ENCODE data around the gene R3HCC1L. TPM values are rescaled to one million over a fixed set of nuclear protein-coding genes. Genes with fewer than 3 reads are reported as not detected.
"Not testable (repeated sequence)": the region's sequence is repeated elsewhere in the genome, so short reads cannot be mapped to it uniquely, and the experiment has no call there.

The R3HCC1L gene
- total RNA-seq, 4 donors from 2014 or later = 15.9 to 20.3 (median 18.6) TPM

DNA sequence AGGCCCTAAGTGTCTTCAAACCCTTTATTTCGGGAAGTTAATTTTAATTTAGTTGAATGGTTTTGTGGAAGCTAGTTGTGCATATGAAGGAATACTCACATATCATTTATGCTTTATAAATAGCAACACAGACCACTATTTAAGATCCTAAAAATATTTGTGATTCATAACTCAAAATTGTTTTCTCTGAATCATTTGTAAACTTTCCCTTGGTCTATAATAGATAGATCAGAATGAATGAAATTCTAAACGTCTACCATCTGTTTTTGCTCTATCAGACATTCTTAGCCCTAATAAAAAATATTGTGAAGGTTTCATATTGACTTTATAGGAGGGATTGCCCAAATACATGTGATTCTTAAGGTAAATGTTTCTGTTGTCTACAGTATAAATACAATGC lies 90.1 kb downstream of the R3HCC1L start:
- intact Hi-C loops (cut with DNase I) = no loop called here
- H3K36me3 ChIP-seq = no peaks in the 10 kb centered on the region
- no peak for DNase-seq
- 85 to 91% methylated on average over 2 of the region's 2 CpGs for WGBS, 2 donors
- no peak for TF ChIP-seq POLR2A (IDR thresholded peaks at IDR 0.05)
- TF ChIP-seq, protein P1, sequence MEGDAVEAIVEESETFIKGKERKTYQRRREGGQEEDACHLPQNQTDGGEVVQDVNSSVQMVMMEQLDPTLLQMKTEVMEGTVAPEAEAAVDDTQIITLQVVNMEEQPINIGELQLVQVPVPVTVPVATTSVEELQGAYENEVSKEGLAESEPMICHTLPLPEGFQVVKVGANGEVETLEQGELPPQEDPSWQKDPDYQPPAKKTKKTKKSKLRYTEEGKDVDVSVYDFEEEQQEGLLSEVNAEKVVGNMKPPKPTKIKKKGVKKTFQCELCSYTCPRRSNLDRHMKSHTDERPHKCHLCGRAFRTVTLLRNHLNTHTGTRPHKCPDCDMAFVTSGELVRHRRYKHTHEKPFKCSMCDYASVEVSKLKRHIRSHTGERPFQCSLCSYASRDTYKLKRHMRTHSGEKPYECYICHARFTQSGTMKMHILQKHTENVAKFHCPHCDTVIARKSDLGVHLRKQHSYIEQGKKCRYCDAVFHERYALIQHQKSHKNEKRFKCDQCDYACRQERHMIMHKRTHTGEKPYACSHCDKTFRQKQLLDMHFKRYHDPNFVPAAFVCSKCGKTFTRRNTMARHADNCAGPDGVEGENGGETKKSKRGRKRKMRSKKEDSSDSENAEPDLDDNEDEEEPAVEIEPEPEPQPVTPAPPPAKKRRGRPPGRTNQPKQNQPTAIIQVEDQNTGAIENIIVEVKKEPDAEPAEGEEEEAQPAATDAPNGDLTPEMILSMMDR (IDR thresholded peaks at IDR 0.05) = no peak
- no peak overlapping the region for H3K27ac ChIP-seq
- H3K4me3 ChIP-seq (replicated peaks in 1 of 3) = no peak overlapping the region
- H3K27me3 ChIP-seq = no peaks in the 10 kb centered on the region
- H3K4me1 ChIP-seq = peaks cover 0 to 6% of the 10 kb centered on the region in 2 donors
- no peaks in the 10 kb centered on the region for H3K9me3 ChIP-seq

DNA sequence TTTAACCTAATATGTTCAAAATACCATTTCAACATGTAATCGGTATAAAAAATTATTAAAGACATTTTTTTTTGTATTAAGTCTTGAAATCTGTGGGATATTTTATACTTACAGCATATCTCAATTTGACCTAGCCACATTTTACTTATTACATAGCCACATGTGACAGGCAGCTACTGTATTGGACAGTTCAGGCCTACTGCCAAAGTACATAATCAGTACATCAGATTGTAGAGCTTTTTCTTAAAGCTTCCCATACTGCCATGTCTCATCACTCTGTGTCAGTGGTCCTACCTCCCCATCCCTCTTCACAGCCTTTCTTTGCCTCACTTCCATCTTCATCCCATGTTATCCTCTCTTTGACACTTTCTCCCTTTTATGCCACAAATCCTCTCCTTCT lies 90.5 kb downstream of the R3HCC1L start:
- 93 to 96% methylated on average over 1 of the region's 1 CpG for WGBS, 2 donors
- peaks cover 0 to 6% of the 10 kb centered on the region in 2 donors for H3K4me1 ChIP-seq
- intact Hi-C loops (cut with DNase I) = no loop called here
- H3K27ac ChIP-seq = no peak overlapping the region
- no peaks in the 10 kb centered on the region for H3K9me3 ChIP-seq
- DNase-seq = no peak
- H3K36me3 ChIP-seq = no peaks in the 10 kb centered on the region
- no peaks in the 10 kb centered on the region for H3K27me3 ChIP-seq
- H3K4me3 ChIP-seq (replicated peaks in 1 of 3) = no peak overlapping the region
- TF ChIP-seq, protein P1 (IDR thresholded peaks at IDR 0.05) = no peak
- TF ChIP-seq POLR2A (IDR thresholded peaks at IDR 0.05) = no peak

DNA sequence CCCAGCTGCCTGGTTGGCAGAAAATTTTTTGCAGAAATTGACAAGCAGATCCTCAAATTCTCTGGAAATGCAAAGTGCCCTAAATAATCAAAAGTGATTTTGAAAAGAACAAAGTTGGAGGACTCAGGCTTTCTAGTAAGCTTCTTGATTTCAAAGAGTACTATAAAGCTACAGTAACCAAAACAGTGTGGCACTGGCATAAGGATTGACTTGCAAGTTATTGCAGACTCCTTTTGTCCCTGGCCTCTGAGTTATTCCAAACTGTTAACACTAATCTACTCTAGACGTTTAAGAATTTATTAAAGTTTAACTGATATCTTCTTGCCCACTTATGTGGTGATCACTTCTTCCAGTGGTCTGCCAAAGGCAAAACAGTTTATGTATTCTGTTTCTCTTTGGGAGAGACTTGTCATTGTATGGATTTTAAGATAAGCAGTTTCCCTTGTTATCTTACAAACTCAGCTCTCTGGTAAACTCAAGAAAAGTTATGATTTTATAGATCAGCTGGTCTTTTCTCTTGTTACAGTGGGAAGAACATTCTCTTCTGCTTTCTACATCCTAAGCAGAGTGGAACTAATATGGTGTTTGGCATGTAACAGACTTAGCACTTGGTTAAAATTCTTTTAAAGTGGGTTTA lies 92.2 kb downstream of the R3HCC1L start:
- intact Hi-C loops (cut with DNase I) = no loop called here
- WGBS, 2 donors = 80 to 91% methylated on average over 1 of the region's 1 CpG
- TF ChIP-seq, protein P1 (IDR thresholded peaks at IDR 0.05) = no peak
- TF ChIP-seq POLR2A (IDR thresholded peaks at IDR 0.05) = no peak
- peaks cover 0 to 6% of the 10 kb centered on the region in 2 donors for H3K4me1 ChIP-seq
- no peak overlapping the region for H3K27ac ChIP-seq
- no peaks in the 10 kb centered on the region for H3K27me3 ChIP-seq
- H3K4me3 ChIP-seq (replicated peaks in 1 of 3) = no peak overlapping the region
- no peak for DNase-seq
- H3K9me3 ChIP-seq = no peaks in the 10 kb centered on the region
- no peaks in the 10 kb centered on the region for H3K36me3 ChIP-seq

DNA sequence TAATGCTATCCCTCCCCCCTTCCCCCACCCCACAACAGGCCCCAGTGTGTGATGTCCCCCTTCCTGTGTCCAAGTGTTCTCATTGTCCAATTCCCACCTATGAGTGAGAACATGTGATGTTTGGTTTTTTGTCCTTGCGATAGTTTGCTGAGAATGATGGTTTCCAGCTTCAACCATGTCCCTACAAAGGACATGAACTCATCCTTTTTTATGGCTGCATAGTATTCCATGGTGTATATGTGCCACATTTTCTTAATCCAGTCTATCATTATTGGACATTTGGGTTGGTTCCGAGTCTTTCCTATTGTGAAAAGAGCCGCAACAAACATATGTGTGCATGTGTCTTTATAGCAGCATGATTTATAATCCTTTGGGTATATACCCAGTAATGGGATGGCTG lies 93.3 kb downstream of the R3HCC1L start:
- WGBS, 2 donors = 100% methylated on average over 3 of the region's 3 CpGs
- H3K27me3 ChIP-seq; H3K36me3 ChIP-seq; intact Hi-C loops (cut with DNase I); DNase-seq; H3K27ac ChIP-seq; H3K4me3 ChIP-seq (replicated peaks in 1 of 3); H3K9me3 ChIP-seq; H3K4me1 ChIP-seq: not testable (repeated sequence)

DNA sequence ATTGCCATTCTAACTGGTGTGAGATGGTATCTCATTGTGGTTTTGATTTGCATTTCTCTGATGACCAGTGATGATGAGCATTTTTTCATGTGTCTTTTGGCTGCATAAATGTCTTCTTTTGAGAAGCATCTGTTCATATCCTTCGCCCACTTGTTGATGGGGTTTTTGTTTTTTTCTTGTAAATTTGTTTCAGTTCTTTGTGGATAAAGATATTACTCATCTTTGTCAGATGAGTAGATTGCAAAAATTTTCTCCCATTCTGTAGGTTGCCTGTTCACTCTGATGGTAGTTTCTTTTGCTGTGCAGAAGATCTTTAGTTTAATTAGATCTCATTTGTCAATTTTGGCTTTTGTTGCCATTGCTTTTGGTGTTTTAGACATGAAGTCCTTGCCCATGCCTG lies 93.8 kb downstream of the R3HCC1L start:
- H3K4me1 ChIP-seq; intact Hi-C loops (cut with DNase I); H3K36me3 ChIP-seq; H3K27me3 ChIP-seq; H3K4me3 ChIP-seq (replicated peaks in 1 of 3); H3K27ac ChIP-seq; H3K9me3 ChIP-seq; DNase-seq: not testable (repeated sequence)
- 98 to 100% methylated on average over 1 of the region's 1 CpG for WGBS, 2 donors

DNA sequence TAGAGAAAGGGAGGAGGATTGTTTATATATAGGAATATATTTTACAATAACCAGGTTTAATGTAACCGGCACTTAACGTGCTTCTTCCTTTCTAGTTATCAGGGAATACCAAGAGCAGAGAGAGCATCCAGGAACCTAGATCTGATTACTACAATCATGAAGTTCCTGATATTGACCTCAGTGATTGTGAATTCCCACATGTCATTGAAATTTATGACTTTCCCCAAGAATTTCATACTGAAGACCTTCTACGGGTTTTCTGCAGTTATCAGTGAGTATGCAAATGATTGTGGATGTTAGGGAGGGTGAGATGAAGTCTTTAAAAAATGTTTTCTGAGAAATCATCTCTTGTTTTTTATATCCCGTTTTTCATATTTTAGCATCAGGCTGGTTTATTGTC lies 97.0 kb downstream of the R3HCC1L start:
- Histone ChIP-seq H3K27ac (no peak overlapping the region), H3K4me1 (peaks cover 0 to 5% of the 10 kb centered on the region in 2 donors), H3K4me3 (replicated peaks in 1 of 3) (no peak overlapping the region), H3K36me3 (peaks cover 3 to 7% of the 10 kb centered on the region in 2 donors), H3K9me3 (no peaks in the 10 kb centered on the region), H3K27me3 (no peaks in the 10 kb centered on the region)
- intact Hi-C loops (cut with DNase I) = no loop called here
- TF ChIP-seq POLR2A (IDR thresholded peaks at IDR 0.05) = no peak
- TF ChIP-seq, protein P1 (IDR thresholded peaks at IDR 0.05) = no peak
- WGBS, 2 donors = 93 to 97% methylated on average over 4 of the region's 4 CpGs
- no peak for DNase-seq

All from thyroid gland (tissue), 4 donors.